ENCODE measurements around the gene VSX1.

DNA sequence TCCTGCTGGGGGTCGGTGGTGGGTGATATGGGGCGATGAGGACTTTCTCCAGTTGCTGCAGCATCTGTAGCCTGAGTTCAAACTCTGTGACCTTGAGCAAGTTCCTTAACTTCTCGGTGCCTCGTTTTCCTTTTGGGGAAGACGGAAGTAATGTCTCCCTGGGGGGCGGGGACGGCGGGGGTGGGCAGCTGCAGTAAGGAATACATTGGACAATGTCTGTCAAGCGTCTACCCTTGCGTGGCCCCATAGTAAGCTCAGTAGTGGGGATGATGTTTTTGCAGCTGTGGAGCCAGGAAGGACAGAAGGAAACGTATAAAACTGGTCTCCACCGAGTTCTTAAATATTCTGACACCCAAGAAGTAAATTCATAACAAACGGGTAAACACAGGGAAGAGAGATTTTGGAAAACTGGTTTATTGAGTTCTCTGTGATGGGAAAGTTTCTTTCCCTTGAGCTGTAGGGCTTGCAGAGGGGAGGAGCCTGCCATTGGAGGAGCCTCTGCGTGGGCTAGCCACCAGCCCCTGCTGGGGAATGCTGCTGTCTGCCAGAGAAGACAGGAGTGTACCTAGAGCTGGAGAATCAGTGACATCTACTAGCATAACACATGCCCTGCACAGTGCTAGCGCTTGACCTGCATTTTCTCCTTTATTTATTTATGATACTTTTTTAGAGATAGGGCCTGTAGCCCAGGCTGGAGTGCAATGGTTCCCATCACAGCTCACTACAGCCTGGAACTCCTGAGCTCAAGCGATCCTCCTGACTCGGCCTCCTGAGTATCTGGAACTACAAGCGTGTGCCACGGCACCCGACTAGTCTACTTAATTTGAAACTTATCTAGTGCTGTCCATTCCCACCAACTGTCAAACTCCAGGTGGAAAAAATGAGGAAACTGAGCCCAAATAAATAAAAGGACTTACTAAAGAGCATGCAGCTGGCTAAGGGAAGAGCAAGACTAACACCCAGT lies 22.8 kb downstream of the VSX1 start:
- TF ChIP-seq, protein P1, sequence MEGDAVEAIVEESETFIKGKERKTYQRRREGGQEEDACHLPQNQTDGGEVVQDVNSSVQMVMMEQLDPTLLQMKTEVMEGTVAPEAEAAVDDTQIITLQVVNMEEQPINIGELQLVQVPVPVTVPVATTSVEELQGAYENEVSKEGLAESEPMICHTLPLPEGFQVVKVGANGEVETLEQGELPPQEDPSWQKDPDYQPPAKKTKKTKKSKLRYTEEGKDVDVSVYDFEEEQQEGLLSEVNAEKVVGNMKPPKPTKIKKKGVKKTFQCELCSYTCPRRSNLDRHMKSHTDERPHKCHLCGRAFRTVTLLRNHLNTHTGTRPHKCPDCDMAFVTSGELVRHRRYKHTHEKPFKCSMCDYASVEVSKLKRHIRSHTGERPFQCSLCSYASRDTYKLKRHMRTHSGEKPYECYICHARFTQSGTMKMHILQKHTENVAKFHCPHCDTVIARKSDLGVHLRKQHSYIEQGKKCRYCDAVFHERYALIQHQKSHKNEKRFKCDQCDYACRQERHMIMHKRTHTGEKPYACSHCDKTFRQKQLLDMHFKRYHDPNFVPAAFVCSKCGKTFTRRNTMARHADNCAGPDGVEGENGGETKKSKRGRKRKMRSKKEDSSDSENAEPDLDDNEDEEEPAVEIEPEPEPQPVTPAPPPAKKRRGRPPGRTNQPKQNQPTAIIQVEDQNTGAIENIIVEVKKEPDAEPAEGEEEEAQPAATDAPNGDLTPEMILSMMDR (IDR thresholded peaks at IDR 0.05), result peak in 1 of 4 experiments; percentile 21
- no peak for TF ChIP-seq POLR2A (IDR thresholded peaks at IDR 0.05)
- TF ChIP-seq EP300 (IDR thresholded peaks at IDR 0.05), result no peak

Data from gastroesophageal sphincter (tissue), 3 donors.